ENCODE data around the gene RAB44.
"Not testable (repeated sequence)": the region's sequence is repeated elsewhere in the genome, so short reads cannot be mapped to it uniquely, and the experiment has no call there.

RAB44 gene, protein sequence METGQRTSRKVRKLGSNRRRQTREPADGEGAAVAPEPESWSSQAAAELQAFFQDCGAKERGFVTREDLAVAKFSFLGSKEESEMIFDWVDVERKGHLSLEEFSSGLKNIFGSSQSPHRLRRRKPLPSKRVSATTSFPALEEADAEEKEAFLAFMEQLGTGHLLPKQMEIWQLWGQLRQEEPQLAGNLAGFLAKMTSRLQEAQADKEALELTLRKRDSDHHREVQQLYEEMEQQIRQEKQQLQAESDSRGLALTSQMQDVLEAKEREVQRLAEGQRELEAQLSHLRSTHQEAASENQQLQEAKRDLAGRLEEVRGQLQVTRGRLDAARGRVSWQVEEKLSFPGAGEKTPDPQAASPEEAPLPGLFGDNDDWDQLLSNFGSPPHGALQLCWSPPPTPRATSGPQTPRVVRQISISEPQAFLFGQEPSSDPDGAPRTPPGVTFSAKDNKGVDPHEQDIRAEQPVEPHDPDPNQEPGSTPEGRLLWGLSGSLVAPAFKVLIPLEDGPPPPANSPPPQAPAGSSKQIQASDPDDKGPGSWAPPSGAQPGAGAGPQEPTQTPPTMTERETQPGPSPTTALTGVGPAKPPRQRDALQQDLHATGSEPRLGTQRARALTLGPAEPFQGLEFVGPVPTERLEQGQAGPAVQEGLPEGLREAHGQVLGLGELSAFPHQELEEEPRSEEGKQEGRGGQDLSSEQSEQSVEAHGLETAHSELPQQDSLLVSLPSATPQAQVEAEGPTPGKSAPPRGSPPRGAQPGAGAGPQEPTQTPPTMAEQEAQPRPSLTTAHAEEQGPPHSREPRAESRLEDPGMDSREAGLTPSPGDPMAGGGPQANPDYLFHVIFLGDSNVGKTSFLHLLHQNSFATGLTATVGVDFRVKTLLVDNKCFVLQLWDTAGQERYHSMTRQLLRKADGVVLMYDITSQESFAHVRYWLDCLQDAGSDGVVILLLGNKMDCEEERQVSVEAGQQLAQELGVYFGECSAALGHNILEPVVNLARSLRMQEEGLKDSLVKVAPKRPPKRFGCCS

DNA sequence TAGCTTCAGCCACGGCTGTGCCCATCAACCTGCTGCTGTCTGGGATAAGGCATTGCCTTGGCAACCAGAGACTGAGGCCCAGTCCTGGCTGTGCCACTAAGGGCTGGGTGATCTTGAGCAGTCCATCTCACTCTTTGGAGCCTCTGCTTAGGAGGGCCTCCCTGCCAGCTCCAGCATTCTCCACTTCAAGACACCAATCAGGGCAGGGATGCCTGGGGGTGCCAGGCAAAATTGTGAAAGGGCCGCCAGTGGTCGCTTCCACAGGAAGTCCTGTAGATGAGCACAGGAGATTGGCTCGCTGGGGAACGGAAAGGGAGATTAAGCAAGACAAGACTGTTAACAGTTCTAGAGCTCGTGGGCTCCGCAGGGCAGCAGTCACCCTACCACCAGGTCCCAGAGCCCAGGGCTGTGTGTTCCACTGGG is at the start of gene RAB44:
TSS of gene RAB44 (plus strand) at position 346 of the 423 bp plus-strand sequence. CDS start 6,410 bp downstream, outside the sequence.
- no peak within 1 kb of the TSS for H3K9ac ChIP-seq (ENCODE audit: low read depth, low read length)
- H3K27me3 ChIP-seq (ENCODE audit: control insufficient read depth, insufficient read depth, low read length): no peaks in the 10 kb centered on the region
- H3K4me3 ChIP-seq (ENCODE audit: low read depth, low read length): no peak within 1 kb of the TSS
- no peaks in the 10 kb centered on the region for H3K36me3 ChIP-seq (ENCODE audit: control insufficient read depth, insufficient read depth, low read length)
- no peaks in the 10 kb centered on the region for H3K4me1 ChIP-seq (ENCODE audit: control insufficient read depth, insufficient read depth, low read length)
- H3K9me3 ChIP-seq (ENCODE audit: control insufficient read depth, insufficient read depth, low read length): no peaks in the 10 kb centered on the region

DNA sequence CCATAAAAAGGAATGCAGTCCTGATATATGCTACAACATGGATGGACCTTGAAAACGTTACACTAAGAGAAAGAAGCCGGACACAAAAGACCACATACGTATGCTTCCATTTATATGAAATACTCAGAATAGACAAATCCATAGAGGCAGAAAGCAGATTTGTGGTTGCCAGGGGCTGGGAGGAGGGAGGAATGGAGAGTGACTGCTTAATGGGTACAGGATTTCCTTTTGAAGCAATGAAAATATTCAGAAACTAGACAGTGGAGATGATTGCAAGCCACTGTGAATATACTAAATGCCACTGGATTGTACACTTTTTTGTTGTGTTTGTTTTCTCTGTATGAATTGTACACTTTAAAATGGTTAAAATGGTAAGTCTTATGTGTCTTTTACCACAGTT is 48.5 kb upstream of the RAB44 start:
- Histone ChIP-seq H3K4me3 (ENCODE audit: low read depth, low read length) (no peak overlapping the region), H3K27me3 (ENCODE audit: control insufficient read depth, insufficient read depth, low read length) (no peaks in the 10 kb centered on the region), H3K4me1 (ENCODE audit: control insufficient read depth, insufficient read depth, low read length) (peaks cover 2% of the 10 kb centered on the region), H3K9ac (ENCODE audit: low read depth, low read length) (no peak overlapping the region), H3K36me3 (ENCODE audit: control insufficient read depth, insufficient read depth, low read length) (no peaks in the 10 kb centered on the region), H3K9me3 (ENCODE audit: control insufficient read depth, insufficient read depth, low read length) (no peaks in the 10 kb centered on the region)

DNA sequence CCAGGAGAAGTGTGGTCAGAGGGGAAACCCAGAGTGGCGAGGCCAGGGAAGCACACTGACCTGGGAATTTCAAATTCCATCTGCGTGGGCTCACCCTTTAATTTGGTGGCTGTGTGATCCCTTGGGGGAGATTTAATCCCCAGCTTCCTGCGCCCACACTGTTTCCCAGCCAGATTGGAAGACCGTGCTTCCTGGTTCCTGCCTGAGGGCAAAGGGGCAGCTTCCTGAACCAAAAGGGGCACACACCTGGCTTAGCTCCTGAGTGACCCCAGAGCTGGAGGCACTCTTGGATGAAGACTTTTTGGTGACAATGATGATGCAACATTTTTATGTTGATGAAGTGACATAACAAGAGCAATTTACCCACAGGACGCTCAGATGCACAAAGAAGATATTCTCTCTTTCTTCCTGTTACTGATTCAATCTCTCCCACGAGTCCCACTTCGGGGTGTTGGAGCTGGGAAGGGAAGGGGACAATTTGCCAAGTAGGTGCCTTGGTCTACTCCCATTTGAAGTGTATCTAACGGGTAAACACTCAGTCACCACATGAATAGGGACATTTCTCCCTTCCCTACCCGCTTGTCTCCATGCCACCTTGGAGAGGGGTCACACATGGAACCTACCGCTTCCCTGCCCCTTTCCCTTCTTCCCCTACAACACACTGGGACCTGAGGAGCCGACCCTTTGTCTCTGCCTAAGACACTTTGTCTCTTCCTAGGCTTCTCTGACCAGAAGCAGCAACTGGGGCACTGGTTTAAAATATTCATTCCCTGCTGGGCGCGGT is 47.7 kb upstream of the RAB44 start:
- H3K4me1 ChIP-seq (ENCODE audit: control insufficient read depth, insufficient read depth, low read length): peaks cover 2% of the 10 kb centered on the region
- no peak overlapping the region for H3K9ac ChIP-seq (ENCODE audit: low read depth, low read length)
- H3K27me3 ChIP-seq (ENCODE audit: control insufficient read depth, insufficient read depth, low read length): no peaks in the 10 kb centered on the region
- H3K9me3 ChIP-seq (ENCODE audit: control insufficient read depth, insufficient read depth, low read length): no peaks in the 10 kb centered on the region
- H3K4me3 ChIP-seq (ENCODE audit: low read depth, low read length): no peak overlapping the region
- H3K36me3 ChIP-seq (ENCODE audit: control insufficient read depth, insufficient read depth, low read length): no peaks in the 10 kb centered on the region

DNA sequence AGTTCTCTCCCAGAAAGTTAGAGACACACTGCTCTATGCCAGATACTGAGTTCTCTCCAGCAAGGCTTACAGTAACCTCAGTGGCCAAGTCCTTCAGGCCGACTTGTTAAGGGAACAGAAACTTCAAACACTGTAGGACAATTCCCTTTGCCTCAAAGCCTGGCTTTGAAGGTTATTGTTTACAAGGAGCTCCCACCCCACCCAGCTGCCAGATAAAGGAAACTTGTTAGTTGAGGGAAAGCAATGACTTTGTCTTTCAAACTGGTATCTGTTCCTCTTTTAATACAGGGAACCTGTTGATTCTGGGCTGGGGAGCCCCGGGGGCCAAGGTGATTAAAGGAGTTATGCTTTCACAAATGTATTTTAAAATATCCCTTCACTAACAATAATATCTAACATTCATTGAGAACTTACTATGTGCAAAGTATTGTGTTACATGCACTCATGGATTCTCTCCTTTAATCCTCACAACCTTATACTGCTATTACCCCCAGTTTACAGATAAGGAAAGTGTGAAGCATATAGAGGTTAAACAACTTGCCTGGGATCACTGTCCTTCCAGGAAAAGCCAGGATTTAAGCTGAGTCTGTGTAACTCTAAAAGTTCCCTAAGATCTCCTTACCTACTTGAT is 46.7 kb upstream of the RAB44 start:
- Histone ChIP-seq H3K9ac (ENCODE audit: low read depth, low read length) (no peak overlapping the region), H3K9me3 (ENCODE audit: control insufficient read depth, insufficient read depth, low read length) (no peaks in the 10 kb centered on the region), H3K36me3 (ENCODE audit: control insufficient read depth, insufficient read depth, low read length) (no peaks in the 10 kb centered on the region), H3K4me1 (ENCODE audit: control insufficient read depth, insufficient read depth, low read length) (peaks cover 2% of the 10 kb centered on the region), H3K4me3 (ENCODE audit: low read depth, low read length) (no peak overlapping the region), H3K27me3 (ENCODE audit: control insufficient read depth, insufficient read depth, low read length) (no peaks in the 10 kb centered on the region)

DNA sequence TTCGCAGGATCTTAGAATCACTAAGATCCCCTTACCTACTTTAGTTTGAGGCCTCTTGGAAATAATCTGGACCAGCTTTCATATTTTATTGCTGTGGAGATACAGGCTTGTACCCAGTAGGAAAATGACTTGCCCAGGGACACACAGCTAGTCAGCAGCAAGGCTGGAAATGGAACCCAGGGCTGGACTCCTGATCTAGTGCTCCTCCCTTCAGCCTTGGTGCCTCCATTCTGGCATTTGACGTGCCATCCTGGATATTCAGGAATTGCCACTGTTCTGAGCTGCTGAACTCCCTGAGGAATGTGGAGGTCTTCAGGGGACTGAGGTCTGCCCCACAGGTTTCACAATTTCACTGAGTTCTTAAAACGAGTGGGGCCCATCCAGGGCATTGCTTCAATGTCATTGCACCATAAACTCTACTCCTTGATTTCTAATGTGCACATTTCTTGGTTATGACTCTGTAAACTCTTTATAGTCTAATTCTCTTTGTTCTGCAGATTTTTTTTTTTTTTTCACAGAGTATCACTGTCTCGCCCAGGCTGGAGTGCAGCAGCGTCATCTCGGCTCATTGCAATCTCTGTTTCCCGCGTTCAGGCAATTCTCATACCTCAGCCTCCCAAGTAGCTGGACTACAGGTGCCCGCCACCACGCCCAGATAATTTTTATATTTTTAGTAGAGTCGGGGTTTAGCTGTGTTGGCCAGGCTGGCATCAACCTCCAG is 45.8 kb upstream of the RAB44 start:
- H3K9ac ChIP-seq (ENCODE audit: low read depth, low read length): no peak overlapping the region
- no peaks in the 10 kb centered on the region for H3K36me3 ChIP-seq (ENCODE audit: control insufficient read depth, insufficient read depth, low read length)
- no peaks in the 10 kb centered on the region for H3K9me3 ChIP-seq (ENCODE audit: control insufficient read depth, insufficient read depth, low read length)
- peaks cover 2% of the 10 kb centered on the region for H3K4me1 ChIP-seq (ENCODE audit: control insufficient read depth, insufficient read depth, low read length)
- H3K27me3 ChIP-seq (ENCODE audit: control insufficient read depth, insufficient read depth, low read length): no peaks in the 10 kb centered on the region
- H3K4me3 ChIP-seq (ENCODE audit: low read depth, low read length): no peak overlapping the region

DNA sequence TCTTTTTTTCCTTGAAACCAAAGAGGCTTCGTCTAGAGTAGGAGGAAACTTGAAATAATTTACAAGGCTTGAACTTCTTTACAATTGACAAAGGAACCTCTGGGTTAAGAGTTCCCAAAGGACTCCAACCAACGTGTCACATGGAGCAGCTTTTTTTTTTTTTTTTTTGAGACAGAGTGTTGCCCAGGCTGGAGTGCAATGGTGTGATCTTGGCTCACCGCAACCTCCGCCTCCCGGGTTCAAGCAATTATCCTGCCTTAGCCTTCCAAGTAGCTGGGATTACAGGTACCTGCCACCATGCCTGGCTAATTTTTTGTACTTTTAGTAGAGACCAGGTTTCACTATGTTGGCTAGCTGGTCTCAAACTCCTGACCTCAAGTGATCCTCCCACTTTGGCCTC is 43.2 kb upstream of the RAB44 start:
- not testable (repeated sequence) for H3K36me3 ChIP-seq (ENCODE audit: control insufficient read depth, insufficient read depth, low read length); H3K9me3 ChIP-seq (ENCODE audit: control insufficient read depth, insufficient read depth, low read length); H3K4me1 ChIP-seq (ENCODE audit: control insufficient read depth, insufficient read depth, low read length); H3K27me3 ChIP-seq (ENCODE audit: control insufficient read depth, insufficient read depth, low read length); H3K4me3 ChIP-seq (ENCODE audit: low read depth, low read length); H3K9ac ChIP-seq (ENCODE audit: low read depth, low read length)

DNA sequence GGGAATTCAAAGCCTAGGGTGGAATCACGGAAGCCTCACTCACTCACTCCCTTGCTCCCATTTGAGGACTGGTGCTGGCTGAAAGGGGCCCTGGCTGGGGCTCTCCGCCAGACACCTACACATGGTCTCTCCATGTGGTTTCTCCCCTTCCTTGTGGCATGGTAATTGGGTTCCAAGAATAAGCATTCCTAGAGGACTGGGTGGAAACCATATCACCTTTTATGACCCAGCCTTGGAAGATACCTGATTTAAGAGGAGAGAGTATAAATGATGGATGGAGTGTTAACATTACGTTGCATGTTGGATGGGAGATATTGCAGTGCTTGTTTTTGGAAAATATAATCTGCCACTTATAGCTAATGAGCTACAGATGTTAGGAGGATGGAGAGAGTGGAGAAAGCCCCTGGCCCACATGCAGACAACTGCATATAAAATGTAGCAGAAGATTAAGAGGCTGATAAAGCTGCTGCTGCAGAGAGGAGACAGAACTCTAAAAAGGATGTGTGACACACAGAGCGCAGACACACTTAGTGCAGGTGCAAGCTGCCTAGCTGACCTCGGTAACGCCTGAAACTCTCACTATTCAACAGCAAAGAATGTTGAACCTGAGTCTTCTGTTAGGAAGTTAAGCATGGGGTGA is 42.4 kb upstream of the RAB44 start:
- Histone ChIP-seq H3K27me3 (ENCODE audit: control insufficient read depth, insufficient read depth, low read length) (peaks cover 10% of the 10 kb centered on the region), H3K4me1 (ENCODE audit: control insufficient read depth, insufficient read depth, low read length) (no peaks in the 10 kb centered on the region), H3K4me3 (ENCODE audit: low read depth, low read length) (no peak overlapping the region), H3K9ac (ENCODE audit: low read depth, low read length) (no peak overlapping the region), H3K36me3 (ENCODE audit: control insufficient read depth, insufficient read depth, low read length) (no peaks in the 10 kb centered on the region), H3K9me3 (ENCODE audit: control insufficient read depth, insufficient read depth, low read length) (no peaks in the 10 kb centered on the region)

DNA sequence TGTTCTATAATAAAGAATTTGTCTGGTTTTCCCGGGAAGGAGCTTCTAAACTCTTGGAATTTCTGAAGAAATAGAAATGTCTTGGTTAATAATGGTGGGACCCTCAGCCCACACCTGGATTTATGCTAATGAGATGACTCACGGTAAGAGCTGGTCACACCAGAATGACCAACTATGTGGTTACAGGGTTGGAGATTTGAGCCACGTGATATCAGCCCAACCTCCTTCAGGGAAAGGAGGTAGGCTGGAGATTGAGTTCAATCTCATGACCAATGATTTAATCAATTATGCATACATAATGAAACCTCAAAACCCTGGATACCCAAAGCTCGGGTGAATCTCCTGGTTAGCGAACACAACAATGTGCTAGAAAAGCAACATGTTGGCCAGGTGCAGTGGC is 41.2 kb upstream of the RAB44 start:
- Histone ChIP-seq H3K27me3 (ENCODE audit: control insufficient read depth, insufficient read depth, low read length) (peaks cover 16% of the 10 kb centered on the region), H3K4me3 (ENCODE audit: low read depth, low read length) (no peak overlapping the region), H3K9ac (ENCODE audit: low read depth, low read length) (no peak overlapping the region), H3K4me1 (ENCODE audit: control insufficient read depth, insufficient read depth, low read length) (peaks cover 3% of the 10 kb centered on the region), H3K9me3 (ENCODE audit: control insufficient read depth, insufficient read depth, low read length) (no peaks in the 10 kb centered on the region), H3K36me3 (ENCODE audit: control insufficient read depth, insufficient read depth, low read length) (no peaks in the 10 kb centered on the region)

DNA sequence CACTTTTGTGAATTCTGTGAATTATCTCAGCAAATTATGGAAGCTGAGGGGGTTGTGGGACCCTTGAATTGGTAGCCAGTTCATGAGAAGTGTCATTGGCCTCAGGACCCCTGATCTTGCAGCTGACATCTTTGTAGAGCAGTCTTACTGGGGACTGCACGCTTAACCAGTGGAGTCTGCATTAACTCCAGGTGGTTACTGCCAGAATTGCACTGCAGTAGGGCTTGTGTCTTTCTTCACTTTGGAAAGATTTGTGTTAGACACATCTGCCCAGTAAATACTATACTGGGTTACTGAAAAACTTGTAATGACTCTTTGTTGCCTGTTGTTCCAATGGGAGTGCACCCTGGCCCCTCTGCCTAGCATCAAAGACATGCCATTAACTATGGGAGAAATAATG is 40.4 kb upstream of the RAB44 start:
- H3K4me1 ChIP-seq (ENCODE audit: control insufficient read depth, insufficient read depth, low read length): peaks cover 3% of the 10 kb centered on the region
- peaks cover 20% of the 10 kb centered on the region for H3K27me3 ChIP-seq (ENCODE audit: control insufficient read depth, insufficient read depth, low read length)
- no peak overlapping the region for H3K4me3 ChIP-seq (ENCODE audit: low read depth, low read length)
- H3K36me3 ChIP-seq (ENCODE audit: control insufficient read depth, insufficient read depth, low read length): no peaks in the 10 kb centered on the region
- H3K9ac ChIP-seq (ENCODE audit: low read depth, low read length): no peak overlapping the region
- no peaks in the 10 kb centered on the region for H3K9me3 ChIP-seq (ENCODE audit: control insufficient read depth, insufficient read depth, low read length)

DNA sequence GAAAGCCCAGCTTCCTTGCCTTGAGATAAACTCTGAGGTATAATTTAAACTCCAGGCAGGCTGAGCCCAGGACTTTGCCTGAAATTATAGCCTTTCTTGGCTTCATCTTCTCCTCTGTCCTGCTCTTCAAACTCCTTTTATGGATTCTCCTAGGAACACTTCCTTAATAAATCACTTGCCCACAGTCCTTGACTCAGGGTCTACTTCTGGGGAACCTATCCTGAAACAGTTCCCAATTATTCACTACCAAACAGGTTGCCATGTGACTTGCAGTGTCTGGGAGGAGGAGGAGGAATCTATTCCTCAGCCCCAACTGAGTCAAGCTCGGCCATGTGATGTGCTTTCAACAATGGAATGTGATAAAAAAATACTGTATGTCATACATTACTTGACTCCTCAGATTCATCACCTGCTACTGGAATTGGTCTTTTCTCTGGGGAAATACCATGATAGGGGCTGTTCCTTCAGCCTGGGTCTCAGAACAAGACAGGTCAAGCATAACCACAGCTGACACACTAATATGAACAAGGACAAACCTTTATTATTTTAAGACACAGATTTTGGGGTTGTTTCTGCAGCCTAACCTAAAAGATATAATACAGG is 39.6 kb upstream of the RAB44 start:
- Histone ChIP-seq H3K4me1 (ENCODE audit: control insufficient read depth, insufficient read depth, low read length) (peaks cover 3% of the 10 kb centered on the region), H3K4me3 (ENCODE audit: low read depth, low read length) (no peak overlapping the region), H3K9ac (ENCODE audit: low read depth, low read length) (no peak overlapping the region), H3K27me3 (ENCODE audit: control insufficient read depth, insufficient read depth, low read length) (peaks cover 20% of the 10 kb centered on the region), H3K36me3 (ENCODE audit: control insufficient read depth, insufficient read depth, low read length) (no peaks in the 10 kb centered on the region), H3K9me3 (ENCODE audit: control insufficient read depth, insufficient read depth, low read length) (no peaks in the 10 kb centered on the region)

Data from iPS-15b (cell line).